HG03280 (cell line): ENCODE measurements around the gene CCDC141.

Source experiments
- ATAC-seq: cut with Tn5 transposase; IDR thresholded peaks from one replicate; pipeline ENCODE4 v1.9.1; 2021; ENCODE audit warnings: mild to moderate bottlenecking, moderate library complexity; ENCODE audit not compliant: unreplicated experiment

The CCDC141 gene

DNA sequence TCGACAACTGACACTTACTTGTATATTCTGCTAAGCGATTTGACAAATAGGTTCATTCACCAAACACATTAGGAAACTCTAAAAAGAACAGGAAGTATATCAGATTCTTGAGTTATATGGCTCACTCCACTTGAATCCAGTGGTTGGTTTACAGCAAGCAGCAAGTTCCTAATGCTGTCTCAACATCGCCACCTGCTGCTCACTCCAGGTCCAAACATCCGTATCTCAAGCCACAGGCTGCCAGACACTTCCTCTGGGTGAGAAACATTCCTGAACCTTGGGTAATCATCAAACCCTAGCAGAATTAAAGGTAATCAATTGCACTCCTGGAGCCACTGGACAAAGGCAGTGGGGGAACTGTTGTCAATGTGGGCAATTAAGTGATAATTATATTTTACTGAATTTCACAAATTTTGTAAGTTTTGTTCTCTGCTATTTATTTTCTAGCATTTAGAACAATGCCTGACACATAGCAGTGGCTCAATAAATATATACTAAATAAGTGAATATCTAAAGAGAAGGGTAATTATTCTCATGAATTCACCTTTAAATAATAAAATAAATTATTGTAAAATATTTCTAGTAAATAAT, 135.6 kb downstream of the CCDC141 start:
- ATAC-seq = peak; percentile 89

DNA sequence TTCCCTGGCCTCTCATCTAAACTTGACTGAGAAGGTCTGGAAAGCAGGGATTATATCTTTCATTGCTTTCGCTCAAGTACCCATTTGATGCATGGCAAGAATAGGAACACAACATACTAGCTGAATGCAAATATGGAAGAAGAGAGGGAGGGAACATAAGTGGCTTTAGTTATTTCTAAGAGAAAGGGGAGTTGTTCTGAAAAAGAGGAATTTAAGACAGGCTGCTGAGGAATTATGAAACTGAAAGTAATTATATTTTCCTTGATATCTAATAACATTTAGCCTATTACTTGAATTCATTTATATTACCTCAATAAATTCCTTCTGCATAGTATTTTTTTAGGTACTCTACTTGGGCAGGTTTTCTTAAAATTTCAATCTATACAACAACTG, 136.9 kb downstream of the CCDC141 start:
- ATAC-seq = no peak

DNA sequence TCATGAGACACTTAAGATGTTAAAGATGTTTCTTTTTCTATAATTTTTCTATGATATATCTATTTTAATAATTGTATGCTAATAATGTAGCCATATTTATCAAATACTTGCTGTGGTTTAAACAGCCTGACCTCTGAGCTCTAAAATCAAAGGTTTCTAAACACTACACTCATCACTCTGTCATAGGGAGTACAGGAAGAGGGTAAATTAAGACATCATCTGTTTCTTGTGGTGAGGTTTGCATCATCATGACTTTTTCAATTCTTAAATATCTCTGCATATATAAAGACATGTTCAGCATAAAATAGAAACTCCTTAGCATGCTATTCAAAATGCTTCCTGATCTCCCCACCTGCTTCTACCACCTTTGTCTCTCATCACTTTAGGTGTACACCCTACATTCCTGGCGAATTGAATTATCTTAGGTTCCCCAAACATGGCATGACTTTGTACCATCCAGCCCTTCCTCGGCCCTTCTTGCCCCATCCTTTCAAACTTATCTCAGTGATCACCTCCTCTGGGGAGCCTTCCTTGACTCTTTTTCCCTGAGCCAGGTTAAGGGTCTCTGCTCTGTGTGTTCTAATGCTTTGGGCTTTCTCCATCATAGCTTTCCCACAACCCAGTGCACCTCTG, 137.4 kb downstream of the CCDC141 start:
- ATAC-seq = no peak

- no peak for ATAC-seq
Measured at GRCh38 chr2:178911039-178911438, 138.9 kb downstream of the CCDC141 start.

DNA sequence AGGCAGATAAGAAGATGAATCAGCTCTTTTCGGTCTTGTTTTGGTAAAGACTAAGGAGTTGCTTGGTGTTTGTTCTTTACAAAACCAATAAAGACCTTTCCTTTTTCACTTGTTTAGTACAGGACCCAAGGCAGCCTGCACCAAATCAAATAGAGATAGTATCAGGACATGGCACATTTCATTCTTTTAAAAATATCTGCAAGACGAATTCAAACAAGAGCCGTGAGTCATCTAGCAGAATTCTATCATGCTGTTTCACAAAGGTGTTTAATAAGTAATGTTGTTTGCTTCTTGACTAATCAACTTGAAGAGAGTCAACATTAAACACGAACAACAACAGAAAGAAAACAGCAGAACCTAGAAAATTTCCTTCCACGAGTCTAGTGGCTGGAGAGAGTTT, 139.9 kb downstream of the CCDC141 start:
- no peak for ATAC-seq

DNA sequence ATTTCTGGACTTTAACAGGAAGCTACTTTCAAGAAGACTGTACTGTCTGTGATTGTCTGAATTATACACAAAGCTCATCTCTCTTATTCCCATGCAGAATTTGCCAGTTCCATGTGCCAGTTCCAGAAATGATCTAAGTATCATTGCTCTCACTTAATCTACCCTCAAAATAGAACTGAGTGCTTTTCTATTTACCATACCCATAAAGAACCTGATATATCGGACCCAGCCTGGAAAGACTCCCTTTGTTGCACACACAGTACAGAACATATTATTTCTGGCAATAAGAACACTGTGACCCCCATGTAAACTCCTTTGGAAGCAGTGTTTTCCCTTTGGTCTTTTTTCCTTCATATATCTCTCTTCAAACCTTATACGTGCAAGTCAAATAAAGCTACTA, 140.4 kb downstream of the CCDC141 start:
- no peak for ATAC-seq

GRCh38 chr2:178908810-178909209, 141.1 kb downstream of the CCDC141 start:
- ATAC-seq = no peak

GRCh38 chr2:178905261-178905660, 144.7 kb downstream of the CCDC141 start:
- ATAC-seq = no peak

- no peak for ATAC-seq
Measured at GRCh38 chr2:178899656-178900055, 150.3 kb downstream of the CCDC141 start.

GRCh38 chr2:178895872-178896271, 154.1 kb downstream of the CCDC141 start:
- ATAC-seq = no peak

GRCh38 chr2:178895171-178895570, 154.8 kb downstream of the CCDC141 start:
- ATAC-seq = no peak

DNA sequence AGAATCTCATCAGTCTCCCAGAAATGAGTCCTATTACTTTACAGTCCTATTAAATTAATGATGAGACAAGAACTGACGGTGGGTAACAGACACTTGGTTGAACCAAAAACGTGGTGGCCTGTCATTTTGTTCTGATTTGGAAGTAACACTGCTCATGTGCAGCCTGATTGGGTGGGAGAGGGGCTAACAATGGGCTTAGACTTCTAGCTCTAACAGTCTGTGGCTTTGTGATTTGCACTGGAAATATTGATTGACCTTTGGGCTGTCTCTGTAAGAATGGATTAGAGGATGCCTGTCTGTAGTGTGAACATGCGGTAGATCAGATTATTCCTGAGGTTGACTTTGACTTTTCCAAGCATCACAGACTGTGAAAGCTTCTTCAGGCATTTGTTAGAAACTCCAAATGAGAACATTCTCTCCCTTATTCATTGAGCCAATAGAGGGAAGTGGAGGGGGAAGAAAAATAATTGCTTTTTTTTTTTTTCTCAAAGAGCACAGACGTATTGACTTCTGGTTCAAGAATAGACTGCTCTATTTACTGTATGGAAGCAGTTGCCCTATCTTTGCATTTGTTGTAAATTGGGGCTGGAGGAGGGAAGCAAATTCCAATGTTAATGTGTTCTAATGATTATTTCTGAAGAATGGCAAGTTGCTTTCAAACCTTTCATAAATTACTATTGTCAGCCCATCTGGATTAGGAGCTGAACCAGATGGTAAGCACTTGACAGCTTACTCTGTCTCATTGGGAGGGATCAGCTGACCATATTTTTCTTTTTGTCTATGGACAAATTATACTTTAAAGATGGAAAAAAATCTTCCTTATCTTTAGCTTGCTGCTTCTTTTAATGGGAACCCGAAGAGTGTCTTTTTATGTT, 156.9 kb downstream of the CCDC141 start:
- ATAC-seq = no peak

GRCh38 chr2:178891959-178892485, 157.9 kb downstream of the CCDC141 start:
- ATAC-seq = no peak

- peak; percentile 91 for ATAC-seq
Measured at GRCh38 chr2:178891265-178891958, 158.5 kb downstream of the CCDC141 start.

DNA sequence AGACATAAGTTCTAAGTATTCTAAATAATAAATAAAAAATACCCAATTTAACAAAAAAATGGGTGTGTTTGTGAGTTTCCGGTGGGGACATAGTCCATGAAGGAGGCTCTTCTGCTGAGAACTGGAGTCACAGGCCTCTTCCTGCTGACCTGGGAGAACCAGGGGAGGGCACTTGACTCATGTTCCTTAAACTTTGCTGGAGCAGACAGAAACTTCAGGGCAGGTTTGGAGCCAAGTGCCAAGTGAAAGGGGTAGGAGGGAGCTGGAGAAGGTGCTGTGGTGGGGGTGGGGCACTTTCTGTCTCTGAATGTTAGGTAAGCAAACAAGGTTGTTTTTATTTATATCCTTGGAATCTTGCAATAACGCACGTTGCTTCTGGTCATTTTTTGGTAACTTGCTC, 163.9 kb downstream of the CCDC141 start:
- ATAC-seq = no peak

- ATAC-seq = no peak
Measured at GRCh38 chr2:178884440-178884839, 165.5 kb downstream of the CCDC141 start.

DNA sequence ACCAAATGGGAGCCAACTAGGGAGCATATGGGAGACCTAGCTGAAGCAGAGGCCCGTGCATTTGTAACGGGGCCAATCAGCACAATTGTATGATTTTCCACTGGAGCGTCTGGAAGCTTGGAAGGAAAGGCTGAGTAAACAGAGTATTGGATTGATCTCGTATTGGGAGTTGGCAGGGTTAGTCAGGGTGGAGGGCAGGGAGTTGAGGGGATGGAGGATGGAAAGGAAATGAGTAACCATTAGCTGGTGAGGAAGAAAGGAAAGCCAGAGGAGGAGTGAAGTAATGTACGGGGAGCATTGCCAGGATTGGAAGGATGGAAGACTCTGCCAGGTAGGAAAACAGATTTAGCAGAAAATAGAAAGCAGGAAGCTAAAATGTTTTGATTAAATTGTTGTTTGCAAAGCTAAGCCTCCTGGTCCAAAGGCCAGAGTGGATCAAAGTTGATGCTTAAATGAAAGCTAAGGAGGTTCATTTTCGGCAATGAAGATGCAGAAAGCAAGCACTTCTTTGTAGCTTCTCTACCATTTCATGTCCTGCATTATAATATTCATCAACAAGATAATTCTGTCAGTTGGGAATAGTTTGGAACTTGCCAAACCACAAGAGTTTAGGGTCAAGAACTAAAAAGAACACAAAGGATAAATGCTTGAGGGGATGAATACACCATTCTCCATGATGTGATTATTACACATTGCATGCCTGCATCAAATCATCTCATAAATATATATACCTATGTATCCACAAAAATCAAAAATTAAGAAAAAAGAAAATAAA, 167.1 kb downstream of the CCDC141 start:
- no peak for ATAC-seq

DNA sequence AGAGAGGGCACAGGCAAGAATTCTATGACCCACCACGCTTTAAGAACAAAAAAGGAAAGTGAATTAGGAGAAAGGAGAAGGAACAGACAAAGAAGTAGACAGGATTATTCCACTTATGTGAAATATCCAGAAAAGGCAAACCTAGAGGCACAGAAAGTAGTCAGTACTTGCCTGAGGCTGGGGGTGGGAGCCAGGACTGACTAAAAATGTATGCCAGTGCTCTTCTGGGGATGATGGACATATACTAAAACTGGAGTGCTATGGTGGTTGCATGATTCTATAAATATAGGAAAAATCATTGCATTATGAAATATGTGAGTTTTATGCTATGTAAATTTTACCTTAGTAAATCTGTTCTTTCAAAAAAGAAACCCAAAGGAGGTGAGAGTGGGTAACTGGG, 168.9 kb downstream of the CCDC141 start:
- no peak for ATAC-seq

- no peak for ATAC-seq
Measured at GRCh38 chr2:178880257-178880656, 169.7 kb downstream of the CCDC141 start.

DNA sequence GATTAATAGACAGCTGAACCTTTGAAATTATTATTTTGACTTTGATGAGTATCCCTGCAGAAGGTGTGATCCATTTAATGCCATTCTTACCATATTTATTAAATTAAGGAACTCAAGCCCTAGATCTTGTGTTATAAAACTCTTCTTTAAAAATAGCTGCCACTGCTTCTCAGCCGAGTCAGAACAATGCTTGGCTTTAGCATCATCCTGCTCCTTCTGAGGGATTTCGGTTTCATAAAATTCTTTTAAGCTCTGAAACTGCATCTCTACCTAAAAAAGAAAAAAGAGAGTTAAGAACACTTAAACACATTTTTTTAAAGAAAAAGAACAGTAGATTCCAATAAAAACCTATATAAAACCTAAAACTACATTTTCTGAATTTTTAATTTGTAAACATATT, 172.1 kb downstream of the CCDC141 start:
- no peak for ATAC-seq
